Skeletal muscle tissue (tissue), 4 donors: Measurements from ENCODE around the gene SPATA21. TPM values are rescaled to one million over a fixed set of nuclear protein-coding genes. Genes with fewer than 3 reads are reported as not detected.
A peak's percentile ranks its signal among the peaks of the same experiment; 100 is the strongest.

ENCODE experiments used
- H3K27ac ChIP-seq: one replicate; pipeline ENCODE4 v1.7.0; 2013; ENCODE audit warnings: mild to moderate bottlenecking, low read depth, low read length, inconsistent platforms
- H3K27me3 ChIP-seq, 3 donors: one replicate each; pipeline ENCODE4 v1.7.0; 2013; ENCODE audit warnings: low read length in 3 of 3; ENCODE audit not compliant: control insufficient read depth in 3 of 3, insufficient read depth in 3 of 3
- H3K36me3 ChIP-seq, 3 donors: one replicate each; pipeline ENCODE4 v1.7.0; 2013; ENCODE audit warnings: low read length in 3 of 3; ENCODE audit not compliant: control insufficient read depth in 3 of 3, insufficient read depth in 3 of 3
- H3K4me1 ChIP-seq, 3 donors: one replicate each; pipeline ENCODE4 v1.7.0; 2013; ENCODE audit warnings: low read length in 3 of 3, mild to moderate bottlenecking in 3 of 3; ENCODE audit not compliant: control insufficient read depth in 3 of 3, insufficient read depth in 3 of 3
- H3K4me3 ChIP-seq, 3 donors: one replicate each; pipeline ENCODE4 v1.7.0; 2013; ENCODE audit warnings: low read length in 3 of 3
- H3K9ac ChIP-seq, 3 donors: one replicate each; pipeline ENCODE4 v1.7.0; 2013; ENCODE audit warnings: low read length in 3 of 3, mild to moderate bottlenecking in 3 of 3, moderate library complexity in 2 of 3, low read depth in 1 of 3
- H3K9me3 ChIP-seq, 3 donors: one replicate each; pipeline ENCODE4 v1.7.0; 2013; ENCODE audit warnings: low read length in 3 of 3; ENCODE audit not compliant: control insufficient read depth in 3 of 3
- total RNA-seq: library from RNA; depleted of rRNA; stranded (reverse); fragments of >200 nt; gene quantifications from one replicate; pipeline ENCODE4 v1.2.3, GENCODE V29; 2014
- donor health status: Osteomylitis.

Gene SPATA21
- total RNA-seq, 1 donor from 2014 or later, result not detected

- Histone ChIP-seq H3K4me3 (no peak overlapping the region), H3K4me1 (no peaks in the 10 kb centered on the region), H3K27ac (no peak overlapping the region), H3K9me3 (no peaks in the 10 kb centered on the region), H3K36me3 (no peaks in the 10 kb centered on the region), H3K9ac (peak overlapping the region in 1 of 3 donors; percentile 2), H3K27me3 (peaks cover 0 to 4% (median 3%) of the 10 kb centered on the region in 3 donors)
Observed at GRCh38 chr1:16425125-16426025, 11.8 kb downstream of the SPATA21 start.

DNA sequence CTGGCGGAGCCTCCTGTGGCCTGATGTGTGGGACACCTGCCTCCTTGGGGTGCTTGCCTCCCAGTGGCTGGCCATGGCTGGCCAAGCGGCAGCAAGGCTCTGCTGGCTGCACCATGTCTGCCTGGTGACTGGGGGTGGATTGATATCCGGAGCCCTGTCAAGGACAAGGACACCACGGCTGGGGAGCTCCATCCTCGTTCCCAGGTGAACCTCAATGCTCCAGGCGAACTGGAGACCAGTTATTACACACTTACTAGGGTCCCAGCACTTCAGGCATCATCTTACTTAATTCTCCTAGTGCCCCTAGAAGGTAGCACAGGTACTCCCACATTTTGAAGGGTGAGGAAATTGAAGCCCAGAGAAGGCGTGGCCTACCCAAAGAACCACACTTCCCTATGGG is 15.2 kb downstream of the SPATA21 start:
- Histone ChIP-seq H3K36me3 (no peaks in the 10 kb centered on the region), H3K9me3 (no peaks in the 10 kb centered on the region), H3K27ac (no peak overlapping the region), H3K4me1 (no peaks in the 10 kb centered on the region), H3K9ac (no peak overlapping the region), H3K27me3 (peaks cover 0 to 4% (median 3%) of the 10 kb centered on the region in 3 donors), H3K4me3 (no peak overlapping the region)

GRCh38 chr1:16421201-16421600 is 16.0 kb downstream of the SPATA21 start:
- H3K36me3 ChIP-seq, result no peaks in the 10 kb centered on the region
- H3K27ac ChIP-seq, result no peak overlapping the region
- no peaks in the 10 kb centered on the region for H3K9me3 ChIP-seq
- H3K4me1 ChIP-seq, result no peaks in the 10 kb centered on the region
- no peak overlapping the region for H3K4me3 ChIP-seq
- no peak overlapping the region for H3K9ac ChIP-seq
- peaks cover 0 to 4% (median 3%) of the 10 kb centered on the region in 3 donors for H3K27me3 ChIP-seq

GRCh38 chr1:16420424-16421118 is 16.7 kb downstream of the SPATA21 start:
- H3K36me3 ChIP-seq, result no peaks in the 10 kb centered on the region
- H3K4me3 ChIP-seq, result no peak overlapping the region
- H3K4me1 ChIP-seq, result no peaks in the 10 kb centered on the region
- H3K9me3 ChIP-seq, result no peaks in the 10 kb centered on the region
- no peak overlapping the region for H3K27ac ChIP-seq
- H3K9ac ChIP-seq, result no peak overlapping the region
- peaks cover 0 to 4% (median 3%) of the 10 kb centered on the region in 3 donors for H3K27me3 ChIP-seq

DNA sequence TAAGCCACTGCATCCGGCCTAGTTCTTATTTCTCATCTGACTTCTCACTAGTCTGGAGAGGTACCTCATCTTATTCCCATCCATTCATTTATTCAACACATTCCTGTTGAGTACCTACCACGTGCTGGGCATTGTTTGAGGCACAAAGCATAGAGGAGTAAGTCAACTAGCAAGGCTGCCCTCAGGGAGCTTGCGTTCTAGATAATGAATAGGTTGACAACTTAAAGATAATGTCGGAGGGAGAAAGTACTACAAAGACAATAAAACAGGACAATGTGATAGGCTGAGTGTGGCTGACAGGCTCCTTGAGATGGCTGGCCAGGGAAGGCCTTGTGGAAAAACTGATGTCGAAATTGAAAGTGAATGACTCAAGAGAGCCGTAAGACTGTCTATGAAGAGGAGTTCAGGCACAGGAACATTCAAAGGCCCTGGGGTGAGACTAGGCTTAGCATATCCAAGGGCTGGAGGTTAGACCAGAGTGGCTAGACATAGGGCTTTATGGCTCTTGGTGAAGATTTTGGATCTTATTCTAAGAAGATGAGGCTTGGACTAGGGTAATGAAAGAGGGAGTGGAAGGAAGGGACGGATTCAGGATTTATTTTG is 18.3 kb downstream of the SPATA21 start:
- Histone ChIP-seq H3K27ac (no peak overlapping the region), H3K9me3 (no peaks in the 10 kb centered on the region), H3K4me1 (no peaks in the 10 kb centered on the region), H3K4me3 (no peak overlapping the region), H3K27me3 (peaks cover 0 to 4% (median 3%) of the 10 kb centered on the region in 3 donors), H3K36me3 (no peaks in the 10 kb centered on the region), H3K9ac (no peak overlapping the region)

DNA sequence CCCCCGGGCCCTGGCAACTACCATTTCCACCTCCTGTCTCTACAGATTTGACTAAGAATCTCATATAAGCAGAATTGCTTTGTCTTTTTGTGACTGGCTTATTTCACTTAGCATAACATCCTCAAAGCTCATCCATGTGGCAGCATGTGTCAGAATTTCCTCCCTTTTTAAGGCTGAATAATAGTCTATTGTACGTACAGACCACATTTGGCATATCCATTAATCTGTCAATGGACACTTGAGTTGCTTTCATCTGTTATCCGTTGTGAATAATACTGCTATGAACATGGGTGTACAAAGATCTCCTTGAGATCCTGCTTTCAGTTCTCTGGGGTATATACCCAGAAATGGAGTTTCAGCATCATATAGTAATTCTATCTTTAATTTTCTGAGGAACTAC is 24.0 kb downstream of the SPATA21 start:
- no peak overlapping the region for H3K9ac ChIP-seq
- H3K4me1 ChIP-seq, result no peaks in the 10 kb centered on the region
- no peak overlapping the region for H3K27ac ChIP-seq
- no peaks in the 10 kb centered on the region for H3K9me3 ChIP-seq
- no peaks in the 10 kb centered on the region for H3K36me3 ChIP-seq
- no peak overlapping the region for H3K4me3 ChIP-seq
- H3K27me3 ChIP-seq, result no peaks in the 10 kb centered on the region

- H3K4me3 ChIP-seq, result no peak overlapping the region
- H3K4me1 ChIP-seq, result no peaks in the 10 kb centered on the region
- H3K9ac ChIP-seq, result no peak overlapping the region
- H3K9me3 ChIP-seq, result no peaks in the 10 kb centered on the region
- H3K36me3 ChIP-seq, result no peaks in the 10 kb centered on the region
- H3K27ac ChIP-seq, result no peak overlapping the region
- no peaks in the 10 kb centered on the region for H3K27me3 ChIP-seq
Observed at GRCh38 chr1:16410803-16411202, 26.4 kb downstream of the SPATA21 start.

DNA sequence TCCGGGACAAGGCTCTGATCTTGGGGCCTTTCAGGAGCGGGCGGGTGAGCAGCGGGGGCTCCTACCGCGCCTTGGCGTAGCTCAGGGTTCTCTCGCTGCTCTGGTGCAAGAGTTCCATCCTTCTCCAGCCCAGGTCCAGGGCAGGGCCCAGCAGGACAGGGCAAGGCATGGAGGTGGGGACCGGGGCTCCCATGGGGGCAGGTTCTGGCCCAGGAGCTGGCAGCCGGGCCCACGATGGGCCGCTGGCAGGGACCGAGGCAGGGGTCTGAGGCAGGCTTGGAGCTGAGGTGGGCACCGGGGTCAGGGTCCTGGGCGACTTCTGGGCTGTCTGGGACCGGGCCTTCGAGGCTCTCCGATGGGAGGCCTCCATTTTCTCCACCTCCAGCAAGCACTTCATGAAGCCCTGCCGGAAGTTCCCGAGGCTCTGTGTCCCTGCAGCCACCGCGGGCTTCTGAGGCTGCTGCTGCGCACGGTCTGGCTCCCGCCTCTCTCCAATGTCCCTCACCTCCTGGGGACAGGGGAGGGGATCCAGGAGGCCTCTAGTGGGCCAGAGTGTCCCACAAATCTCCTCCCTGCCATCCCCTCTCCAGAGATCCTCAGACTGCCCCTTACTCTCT is 27.6 kb downstream of the SPATA21 start:
- Histone ChIP-seq H3K9me3 (no peaks in the 10 kb centered on the region), H3K27ac (no peak overlapping the region), H3K4me3 (no peak overlapping the region), H3K9ac (no peak overlapping the region), H3K27me3 (no peaks in the 10 kb centered on the region), H3K36me3 (no peaks in the 10 kb centered on the region), H3K4me1 (no peaks in the 10 kb centered on the region)

- H3K9ac ChIP-seq, result no peak overlapping the region
- no peak overlapping the region for H3K4me3 ChIP-seq
Observed at GRCh38 chr1:16406868-16407267, 30.4 kb downstream of the SPATA21 start.

More at GRCh38 chr1:16406868-16407267, 30.4 kb downstream of the SPATA21 start:
- H3K27ac ChIP-seq, result no peak overlapping the region
- H3K4me1 ChIP-seq, result no peaks in the 10 kb centered on the region
- H3K36me3 ChIP-seq, result no peaks in the 10 kb centered on the region
- H3K27me3 ChIP-seq, result no peaks in the 10 kb centered on the region
- no peaks in the 10 kb centered on the region for H3K9me3 ChIP-seq
